ENCODE results near the gene FHIT.

FHIT gene

DNA sequence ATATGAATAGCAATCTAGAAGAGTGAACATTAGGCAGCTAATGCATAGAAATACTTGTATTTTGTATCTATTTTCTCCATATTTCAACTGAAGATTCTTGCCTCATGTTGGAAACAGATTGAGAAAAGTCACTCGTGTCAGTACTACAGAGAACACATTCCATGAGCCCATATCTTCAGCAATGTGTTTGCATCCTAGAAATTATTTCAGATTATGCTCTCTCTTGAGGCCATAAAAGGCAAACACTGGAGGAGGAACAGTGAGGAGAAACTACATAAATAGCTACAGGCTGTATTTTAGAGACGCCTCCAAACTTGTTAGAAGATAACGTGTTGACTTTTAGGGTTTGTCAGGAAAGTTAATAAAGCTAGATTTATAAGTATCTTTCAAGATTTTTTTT, 906.9 kb downstream of the FHIT start:
- TF ChIP-seq SIN3A (IDR thresholded peaks at IDR 0.05; ENCODE audit: borderline replicate concordance, insufficient read depth, low read length), result no peak
- no peak for TF ChIP-seq POLR2AphosphoS5 (IDR thresholded peaks at IDR 0.05; ENCODE audit: low read depth, low read length)
- TF ChIP-seq, protein P1, sequence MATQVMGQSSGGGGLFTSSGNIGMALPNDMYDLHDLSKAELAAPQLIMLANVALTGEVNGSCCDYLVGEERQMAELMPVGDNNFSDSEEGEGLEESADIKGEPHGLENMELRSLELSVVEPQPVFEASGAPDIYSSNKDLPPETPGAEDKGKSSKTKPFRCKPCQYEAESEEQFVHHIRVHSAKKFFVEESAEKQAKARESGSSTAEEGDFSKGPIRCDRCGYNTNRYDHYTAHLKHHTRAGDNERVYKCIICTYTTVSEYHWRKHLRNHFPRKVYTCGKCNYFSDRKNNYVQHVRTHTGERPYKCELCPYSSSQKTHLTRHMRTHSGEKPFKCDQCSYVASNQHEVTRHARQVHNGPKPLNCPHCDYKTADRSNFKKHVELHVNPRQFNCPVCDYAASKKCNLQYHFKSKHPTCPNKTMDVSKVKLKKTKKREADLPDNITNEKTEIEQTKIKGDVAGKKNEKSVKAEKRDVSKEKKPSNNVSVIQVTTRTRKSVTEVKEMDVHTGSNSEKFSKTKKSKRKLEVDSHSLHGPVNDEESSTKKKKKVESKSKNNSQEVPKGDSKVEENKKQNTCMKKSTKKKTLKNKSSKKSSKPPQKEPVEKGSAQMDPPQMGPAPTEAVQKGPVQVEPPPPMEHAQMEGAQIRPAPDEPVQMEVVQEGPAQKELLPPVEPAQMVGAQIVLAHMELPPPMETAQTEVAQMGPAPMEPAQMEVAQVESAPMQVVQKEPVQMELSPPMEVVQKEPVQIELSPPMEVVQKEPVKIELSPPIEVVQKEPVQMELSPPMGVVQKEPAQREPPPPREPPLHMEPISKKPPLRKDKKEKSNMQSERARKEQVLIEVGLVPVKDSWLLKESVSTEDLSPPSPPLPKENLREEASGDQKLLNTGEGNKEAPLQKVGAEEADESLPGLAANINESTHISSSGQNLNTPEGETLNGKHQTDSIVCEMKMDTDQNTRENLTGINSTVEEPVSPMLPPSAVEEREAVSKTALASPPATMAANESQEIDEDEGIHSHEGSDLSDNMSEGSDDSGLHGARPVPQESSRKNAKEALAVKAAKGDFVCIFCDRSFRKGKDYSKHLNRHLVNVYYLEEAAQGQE (IDR thresholded peaks at IDR 0.05; ENCODE audit: insufficient read depth in 1 of 2, low read depth in 2 of 2, low read length in 2 of 2), result no peak
- no peak for TF ChIP-seq FOXP2 (optimal IDR thresholded peaks at IDR 0.05; ENCODE audit: borderline replicate concordance, extremely low read depth, extremely low read length, insufficient read depth)
- no peak for TF ChIP-seq TAF1 (IDR thresholded peaks at IDR 0.05; ENCODE audit: borderline replicate concordance, insufficient read depth, low read length)

DNA sequence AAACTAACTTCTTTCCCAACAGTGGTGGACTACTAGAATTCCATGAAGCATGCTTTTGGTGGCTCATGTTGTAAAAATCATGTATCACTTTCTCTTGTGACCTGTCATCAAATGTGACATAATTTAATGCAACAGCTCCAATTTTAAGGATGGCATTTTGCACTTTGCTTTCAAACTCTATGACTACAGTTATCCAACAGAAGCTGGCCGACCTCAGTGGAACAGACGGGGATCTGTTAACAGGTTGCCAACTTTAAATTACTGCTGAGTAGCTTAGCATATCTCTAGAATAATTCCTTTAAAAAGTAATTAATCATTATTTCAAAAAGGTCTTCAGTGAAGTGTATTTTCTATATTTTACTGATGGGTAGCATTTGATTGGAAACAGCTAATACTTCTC, 907.4 kb downstream of the FHIT start:
- TF ChIP-seq, protein P1 (IDR thresholded peaks at IDR 0.05; ENCODE audit: insufficient read depth in 1 of 2, low read depth in 2 of 2, low read length in 2 of 2), result no peak
- TF ChIP-seq FOXP2 (optimal IDR thresholded peaks at IDR 0.05; ENCODE audit: borderline replicate concordance, extremely low read depth, extremely low read length, insufficient read depth), result no peak
- TF ChIP-seq SIN3A (IDR thresholded peaks at IDR 0.05; ENCODE audit: borderline replicate concordance, insufficient read depth, low read length), result no peak
- no peak for TF ChIP-seq TAF1 (IDR thresholded peaks at IDR 0.05; ENCODE audit: borderline replicate concordance, insufficient read depth, low read length)
- no peak for TF ChIP-seq POLR2AphosphoS5 (IDR thresholded peaks at IDR 0.05; ENCODE audit: low read depth, low read length)

DNA sequence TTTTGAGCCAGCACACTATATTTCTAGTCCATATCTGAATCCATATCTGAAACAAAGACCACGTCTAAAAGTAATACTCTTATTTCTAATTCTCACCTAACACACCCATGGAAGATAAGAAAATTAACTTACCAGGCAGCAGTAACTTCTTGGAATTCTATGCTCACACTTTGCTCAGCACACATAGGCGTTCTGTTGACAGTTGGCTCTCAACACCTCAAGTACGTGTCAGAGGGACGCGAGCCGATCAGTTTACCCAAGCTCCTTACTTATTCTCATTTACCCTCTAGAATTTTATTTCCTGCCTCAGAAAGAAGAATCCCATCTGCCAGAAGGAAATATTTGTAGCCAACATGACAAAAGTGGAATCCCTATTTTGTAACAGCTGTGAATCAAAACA, 911.9 kb downstream of the FHIT start:
- TF ChIP-seq POLR2AphosphoS5 (IDR thresholded peaks at IDR 0.05; ENCODE audit: low read depth, low read length) (no peak), SIN3A (IDR thresholded peaks at IDR 0.05; ENCODE audit: borderline replicate concordance, insufficient read depth, low read length) (no peak), FOXP2 (optimal IDR thresholded peaks at IDR 0.05; ENCODE audit: borderline replicate concordance, extremely low read depth, extremely low read length, insufficient read depth) (no peak), TAF1 (IDR thresholded peaks at IDR 0.05; ENCODE audit: borderline replicate concordance, insufficient read depth, low read length) (no peak)
- TF ChIP-seq, protein P1 (IDR thresholded peaks at IDR 0.05; ENCODE audit: insufficient read depth in 1 of 2, low read depth in 2 of 2, low read length in 2 of 2), result no peak

DNA sequence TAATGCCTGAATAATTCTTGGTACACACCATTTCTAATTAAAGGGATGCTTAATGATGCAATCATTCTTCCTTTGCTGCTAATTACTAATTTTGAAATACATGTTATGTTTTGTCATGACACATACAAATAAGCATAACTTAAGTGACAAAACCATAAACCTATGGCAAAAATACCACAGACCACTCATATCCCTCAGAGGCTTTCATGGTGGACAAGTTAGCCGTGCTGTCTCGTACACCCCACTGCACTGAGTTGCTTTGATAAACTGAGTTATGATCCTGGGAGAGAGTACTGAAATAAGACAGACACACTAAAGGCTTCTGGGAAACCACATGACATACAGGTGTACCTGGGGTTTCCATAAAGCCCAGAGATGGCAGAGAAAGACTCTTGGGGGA, 913.8 kb downstream of the FHIT start:
- TF ChIP-seq, protein P1 (IDR thresholded peaks at IDR 0.05; ENCODE audit: insufficient read depth in 1 of 2, low read depth in 2 of 2, low read length in 2 of 2), result no peak
- TF ChIP-seq SIN3A (IDR thresholded peaks at IDR 0.05; ENCODE audit: borderline replicate concordance, insufficient read depth, low read length), result no peak
- TF ChIP-seq FOXP2 (optimal IDR thresholded peaks at IDR 0.05; ENCODE audit: borderline replicate concordance, extremely low read depth, extremely low read length, insufficient read depth), result no peak
- no peak for TF ChIP-seq POLR2AphosphoS5 (IDR thresholded peaks at IDR 0.05; ENCODE audit: low read depth, low read length)
- TF ChIP-seq TAF1 (IDR thresholded peaks at IDR 0.05; ENCODE audit: borderline replicate concordance, insufficient read depth, low read length), result no peak

DNA sequence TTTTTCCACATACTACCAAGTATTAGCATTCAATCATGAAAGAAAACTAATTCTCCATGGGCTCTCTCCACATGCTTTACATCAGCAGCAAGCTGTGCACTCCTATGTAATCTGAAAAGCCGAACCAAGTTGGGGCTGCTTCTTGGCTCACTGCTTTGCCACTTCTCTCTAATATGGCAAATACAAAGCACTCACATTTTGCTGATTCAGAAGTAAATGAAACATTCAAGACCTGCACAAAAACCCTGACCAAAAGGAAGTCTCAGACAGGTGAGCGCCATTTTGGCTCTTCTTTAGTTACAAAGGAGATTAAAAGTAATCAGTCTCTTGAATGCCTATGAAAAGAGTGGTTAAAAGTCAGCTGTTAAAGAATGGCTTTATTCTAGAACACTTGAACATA, 915.2 kb downstream of the FHIT start:
- TF ChIP-seq TAF1 (IDR thresholded peaks at IDR 0.05; ENCODE audit: borderline replicate concordance, insufficient read depth, low read length), result no peak
